Stimulated activated CD8-positive, alpha-beta memory T cell treated with anti-CD3 and anti-CD28 coated beads, Interleukin-15, amount 100 ng/mL, for 4 hours (primary cell): ENCODE data around the gene NQO2.
A peak's percentile ranks its signal among the peaks of the same experiment; 100 is the strongest.

Experiments used
- DNase-seq, 2 donors: peaks; one replicate each; pipeline ENCODE4 v3.0.0-alpha.2; 2020; ENCODE audit warnings: low read depth in 2 of 2

NQO2 gene, protein sequence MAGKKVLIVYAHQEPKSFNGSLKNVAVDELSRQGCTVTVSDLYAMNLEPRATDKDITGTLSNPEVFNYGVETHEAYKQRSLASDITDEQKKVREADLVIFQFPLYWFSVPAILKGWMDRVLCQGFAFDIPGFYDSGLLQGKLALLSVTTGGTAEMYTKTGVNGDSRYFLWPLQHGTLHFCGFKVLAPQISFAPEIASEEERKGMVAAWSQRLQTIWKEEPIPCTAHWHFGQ

DNA sequence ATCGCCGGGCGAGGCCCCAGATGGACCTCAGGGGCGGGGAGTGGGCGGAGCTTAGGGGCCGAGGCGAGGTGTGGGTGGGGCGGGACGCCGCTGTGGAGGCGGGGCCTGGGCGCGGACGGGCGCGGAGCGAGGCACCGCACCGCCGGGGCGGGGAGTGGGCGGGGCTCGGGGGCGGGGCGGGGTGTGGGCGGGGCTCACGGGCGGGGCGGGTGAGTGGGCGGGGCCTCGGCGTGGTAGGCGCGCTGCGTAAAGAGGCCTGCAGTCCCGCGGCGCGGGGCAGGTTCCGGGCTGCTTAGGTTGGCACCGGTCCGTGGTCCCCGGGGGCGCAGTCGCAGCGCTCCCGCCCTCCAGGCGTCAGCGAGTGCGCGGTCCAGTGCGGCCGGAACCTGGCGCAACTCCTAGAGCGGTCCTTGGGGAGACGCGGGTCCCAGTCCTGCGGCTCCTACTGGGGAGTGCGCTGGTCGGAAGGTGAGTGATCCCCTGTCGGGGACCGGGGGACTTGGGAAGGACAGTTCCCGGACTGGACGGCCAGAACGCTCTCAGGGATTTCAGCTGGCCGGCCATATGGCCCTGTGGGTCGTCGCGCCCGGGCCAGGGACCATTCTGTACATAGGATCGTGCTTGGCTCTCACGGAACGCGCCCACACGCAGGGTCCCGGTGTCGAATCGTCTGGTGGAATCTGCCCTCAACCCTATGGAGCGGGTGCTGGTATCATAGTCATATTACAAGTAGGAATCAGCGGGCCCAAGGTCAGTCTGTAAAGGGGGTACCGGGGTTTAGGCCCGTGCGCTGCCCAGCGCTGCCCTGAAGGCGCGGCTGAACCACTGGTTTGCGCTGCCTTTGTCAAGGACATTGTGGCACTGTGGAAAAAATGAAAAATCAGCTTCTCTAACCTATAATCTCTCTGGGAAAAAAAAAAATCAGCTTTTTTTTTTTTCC, at the start of gene NQO2:
TSS of gene NQO2 (plus strand) at position 277 of the 940 bp plus-strand sequence. CDS start 6,659 bp downstream, outside the sequence.
- DNase-seq, result peak; percentile 74 to 86

DNA sequence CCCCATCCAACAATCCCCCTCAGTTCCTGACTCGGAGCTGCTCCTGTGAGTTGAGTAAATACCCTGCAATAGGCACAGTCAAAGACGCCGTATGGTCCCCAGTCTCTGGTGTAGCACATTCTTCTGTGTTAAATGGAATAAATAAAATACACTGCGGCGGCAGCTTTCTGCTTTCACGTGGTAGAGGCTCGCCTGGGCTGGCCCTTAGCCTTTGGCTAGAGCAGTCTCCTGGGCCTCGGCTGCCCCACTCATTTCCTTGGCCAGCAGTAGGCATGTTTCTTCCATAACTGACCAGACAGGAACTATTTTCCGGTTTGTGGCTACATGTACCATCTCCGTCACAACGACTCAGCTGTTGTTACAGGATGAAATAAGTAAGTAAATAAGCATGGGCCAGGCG, 49.0 kb upstream of the NQO2 start:
- no peak for DNase-seq

DNA sequence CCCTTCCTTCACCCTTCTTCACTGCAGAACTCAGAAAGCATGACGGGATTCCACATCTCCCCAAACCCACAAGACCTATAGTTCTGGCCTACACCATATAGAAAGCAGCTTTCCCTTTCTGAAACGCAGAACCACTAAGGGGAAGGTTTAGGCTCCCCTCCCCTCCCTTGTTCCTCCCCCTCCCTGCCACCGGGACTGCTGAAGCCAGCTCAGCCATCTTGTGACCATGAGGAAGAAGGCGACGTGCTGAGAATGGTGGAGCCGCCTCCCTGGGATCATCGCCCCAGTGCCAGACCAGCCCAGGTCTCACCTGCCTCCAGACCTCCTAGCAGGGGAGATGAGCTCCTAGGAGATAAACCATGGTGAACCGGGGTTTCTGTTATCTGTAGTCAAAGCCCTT, 48.0 kb upstream of the NQO2 start:
- DNase-seq, result no peak

DNA sequence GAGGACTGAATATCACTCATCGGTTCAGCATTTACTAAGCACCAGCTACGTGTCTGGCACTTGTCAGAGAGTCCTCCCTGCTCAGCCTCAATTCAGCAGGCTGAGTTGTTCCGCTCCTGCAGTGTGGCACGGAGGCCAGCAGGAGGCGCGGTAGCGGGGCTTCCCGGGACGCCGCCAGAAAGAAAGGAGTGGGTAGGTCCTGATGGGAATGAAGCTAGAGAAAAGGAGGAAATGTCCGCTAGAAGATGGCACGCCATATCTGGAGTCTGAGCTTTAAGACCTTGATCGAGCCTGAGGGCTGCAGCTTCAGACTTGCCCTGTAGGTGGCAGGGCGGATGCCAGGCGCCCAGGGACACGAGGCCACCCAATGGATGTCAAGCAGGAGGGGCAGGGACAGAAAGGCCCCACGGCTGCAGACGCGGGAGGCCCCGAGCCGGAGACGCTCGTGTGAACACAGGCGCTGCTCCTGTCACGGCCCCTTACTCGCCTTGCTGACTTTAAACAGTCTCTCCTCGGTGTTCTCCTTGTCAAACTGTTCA, 47.1 kb upstream of the NQO2 start:
- DNase-seq, result peak in 1 of 2 donors; percentile 27

DNA sequence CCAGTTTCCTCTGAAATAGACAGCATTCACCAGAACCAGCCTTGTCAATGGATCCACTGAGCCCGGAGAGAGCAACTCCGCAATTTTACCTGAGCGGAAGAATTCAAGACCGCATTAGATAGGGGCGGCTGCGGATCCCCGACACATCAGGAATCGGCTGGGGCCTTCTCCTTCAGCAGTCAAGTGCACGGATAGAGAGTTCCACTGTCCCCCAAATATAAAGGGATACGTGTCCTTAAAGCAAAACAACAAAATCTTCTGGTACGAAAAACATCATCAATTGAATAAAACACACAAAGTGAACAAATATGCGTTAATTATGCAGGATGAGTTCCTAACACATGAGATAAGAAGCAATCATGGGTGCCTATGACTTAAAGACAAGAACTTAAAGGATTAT, 46.6 kb upstream of the NQO2 start:
- DNase-seq, result no peak

DNA sequence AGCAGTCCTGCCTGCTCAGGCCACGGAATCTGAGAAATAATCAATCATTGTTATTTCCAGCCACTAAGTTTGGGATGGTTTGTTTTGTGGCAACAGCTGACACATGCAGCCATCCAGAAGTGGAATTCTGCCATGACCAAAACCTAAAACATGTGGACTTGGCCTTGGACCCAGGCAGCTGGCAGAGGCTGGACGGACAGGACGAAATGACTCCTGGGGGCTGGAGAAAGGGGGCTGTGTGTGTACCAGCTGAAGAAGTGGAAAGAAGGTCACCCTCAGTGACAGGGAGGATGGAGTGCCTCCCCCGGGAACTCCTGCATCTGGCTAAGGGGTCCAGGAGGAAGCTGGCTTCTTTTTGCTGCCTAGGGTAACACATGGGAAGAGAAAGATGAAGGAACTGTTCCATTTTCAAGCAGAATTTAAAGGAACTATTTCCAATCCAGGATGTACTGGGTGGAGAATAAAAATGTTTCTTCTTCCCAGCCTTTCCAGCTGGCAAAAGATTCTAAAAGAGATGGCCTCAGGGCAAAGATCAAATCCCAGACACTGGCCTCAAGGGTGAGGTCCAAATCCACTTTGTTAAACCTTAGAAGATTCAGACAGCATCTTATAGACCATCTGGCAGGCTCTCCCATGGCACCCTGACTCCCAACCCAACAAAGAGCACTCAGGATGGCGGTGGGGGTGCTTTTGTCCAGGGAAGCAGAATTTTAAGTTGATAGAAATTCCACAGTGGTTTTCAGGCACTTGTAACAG, 42.6 kb upstream of the NQO2 start:
- DNase-seq, result no peak

DNA sequence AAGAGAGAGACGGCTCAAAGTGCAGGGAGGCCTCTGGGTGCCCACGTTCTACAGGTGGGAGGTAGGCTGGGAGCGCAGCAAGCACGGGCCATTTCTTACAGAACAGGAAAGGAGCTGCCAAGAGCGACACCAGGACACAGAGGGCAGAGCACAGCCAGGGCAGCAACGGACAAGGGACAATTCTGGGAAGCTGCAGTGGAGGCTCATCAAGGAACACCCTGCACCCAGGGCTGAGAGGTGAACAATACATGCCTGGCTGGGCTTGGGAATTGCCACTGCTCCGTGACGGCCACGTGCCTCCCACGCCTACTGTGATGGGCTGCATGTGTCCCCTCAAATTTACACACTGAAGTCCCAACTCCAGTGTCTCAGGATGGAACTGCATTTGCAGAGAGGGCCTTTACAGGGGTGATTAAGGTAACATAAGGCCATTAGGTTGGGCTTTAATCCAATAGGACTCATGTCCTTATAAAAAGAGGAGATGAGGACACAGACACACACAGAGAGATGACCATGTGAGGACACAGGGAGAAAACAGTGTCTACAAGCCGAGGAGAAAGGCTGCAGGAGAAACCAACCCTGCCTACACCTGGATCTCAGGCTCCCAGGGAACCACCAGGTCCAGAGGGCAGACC, 41.9 kb upstream of the NQO2 start:
- DNase-seq, result no peak

DNA sequence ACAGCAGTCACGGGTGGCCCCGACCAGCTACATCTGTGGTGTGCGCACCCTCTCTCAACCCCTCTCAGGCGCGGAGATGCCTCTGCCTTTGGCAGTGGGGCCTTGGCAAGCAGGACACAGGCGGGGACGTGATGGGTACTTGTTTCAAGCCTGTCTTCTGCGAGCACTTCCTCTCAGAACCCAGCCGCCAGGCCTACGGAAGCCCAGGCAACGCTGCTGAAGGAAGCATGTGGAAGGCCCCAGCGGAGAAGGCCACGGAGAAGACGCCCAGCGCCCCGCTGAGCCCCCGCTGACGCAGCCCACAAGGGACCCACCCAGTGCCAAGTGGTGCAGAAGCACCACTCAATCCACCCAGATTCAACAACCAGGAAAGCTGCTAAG, 41.4 kb upstream of the NQO2 start:
- no peak for DNase-seq

DNA sequence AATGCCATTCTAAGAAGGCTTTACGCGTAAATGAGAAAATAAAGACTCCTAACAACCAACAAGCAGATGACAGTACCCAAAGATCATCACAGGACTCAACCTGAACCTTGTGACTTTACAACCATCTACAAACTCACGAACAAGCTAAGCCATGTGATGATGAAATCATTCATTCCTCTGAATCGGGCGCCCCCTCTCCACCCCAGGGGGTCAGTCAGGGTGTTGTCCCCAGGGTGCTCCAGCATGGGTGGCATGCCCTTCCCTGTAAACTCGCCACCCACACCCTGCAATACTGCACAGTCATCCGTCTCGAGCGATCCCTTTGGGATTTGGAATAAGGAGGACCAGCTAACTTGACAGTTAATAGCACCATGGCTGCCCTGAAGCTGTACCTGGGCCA, 40.9 kb upstream of the NQO2 start:
- no peak for DNase-seq

DNA sequence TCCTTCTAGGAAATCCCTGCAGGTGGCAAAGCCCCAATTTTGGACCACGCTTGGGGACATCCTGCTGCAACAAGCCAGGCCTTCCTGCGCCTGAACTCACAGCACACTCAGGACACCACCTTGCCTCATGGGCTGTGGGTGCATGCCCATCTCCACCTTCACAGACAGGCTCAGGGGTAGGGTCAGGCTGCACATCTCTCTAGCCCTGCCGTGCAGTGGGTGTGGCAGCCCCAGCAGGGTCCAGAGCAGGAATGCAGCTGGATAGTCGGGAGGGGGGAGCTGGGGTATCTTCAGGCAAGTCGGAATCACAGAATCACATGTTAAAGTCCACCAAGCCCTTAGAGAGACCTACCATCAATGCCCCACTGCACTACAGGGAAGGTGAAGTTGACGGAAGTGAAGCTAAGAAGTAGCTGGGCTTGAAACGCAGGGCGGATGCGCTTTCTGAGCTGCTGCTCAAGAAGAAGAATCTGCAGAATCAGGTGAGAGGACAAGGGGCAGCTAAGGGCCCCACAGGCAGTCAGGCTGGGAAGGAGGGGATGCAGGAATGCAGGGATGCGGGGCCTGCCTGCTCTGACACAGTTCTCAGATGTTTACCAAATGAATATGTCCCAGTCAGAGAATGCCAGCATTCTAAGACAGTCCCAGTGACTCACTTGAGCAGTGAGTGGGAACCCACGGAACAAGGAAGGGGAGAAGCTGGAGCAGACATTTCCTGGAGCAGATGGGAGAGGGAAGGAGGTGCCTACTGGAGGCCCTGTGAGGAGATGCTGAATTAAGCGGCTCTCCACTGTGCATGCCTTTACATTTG, 39.6 kb upstream of the NQO2 start:
- no peak for DNase-seq

DNA sequence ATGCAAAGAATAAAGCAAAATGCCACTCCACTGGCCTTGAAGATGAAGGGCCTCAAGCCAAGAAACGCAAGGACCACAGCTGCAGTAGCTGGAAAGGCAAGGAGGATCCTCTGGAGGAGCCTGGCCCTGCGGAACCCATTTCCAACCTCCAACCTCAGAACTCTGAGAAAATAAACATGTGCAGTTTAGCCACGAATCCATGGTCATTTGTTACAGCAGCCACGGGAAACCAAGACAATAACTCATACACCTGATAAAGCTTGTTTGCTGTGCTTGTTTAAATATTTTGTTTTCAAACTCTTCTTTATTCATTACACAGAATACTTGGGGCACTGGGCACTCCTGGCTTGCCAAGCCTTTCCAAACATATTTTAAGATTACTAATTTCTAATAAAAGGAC, 38.8 kb upstream of the NQO2 start:
- no peak for DNase-seq

DNA sequence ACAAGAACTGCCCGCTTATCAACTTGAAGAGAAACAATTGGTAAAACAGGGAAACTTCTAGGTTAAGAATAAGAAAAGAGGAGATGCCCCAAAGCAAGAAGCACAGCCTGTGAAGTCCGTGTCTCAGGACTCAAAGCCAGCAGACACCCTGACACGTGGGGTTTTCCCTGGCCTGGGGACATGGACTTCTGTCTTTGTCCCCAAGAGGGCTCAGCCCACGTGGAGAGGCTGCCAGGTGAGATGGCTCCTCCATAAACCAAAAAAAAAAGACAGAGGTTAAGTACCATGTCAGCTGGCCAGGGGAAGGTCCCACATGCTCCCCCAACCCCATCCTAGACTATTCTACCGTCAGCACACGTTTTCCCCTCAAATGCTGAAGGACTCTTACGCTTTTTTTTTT, 38.2 kb upstream of the NQO2 start:
- no peak for DNase-seq

DNA sequence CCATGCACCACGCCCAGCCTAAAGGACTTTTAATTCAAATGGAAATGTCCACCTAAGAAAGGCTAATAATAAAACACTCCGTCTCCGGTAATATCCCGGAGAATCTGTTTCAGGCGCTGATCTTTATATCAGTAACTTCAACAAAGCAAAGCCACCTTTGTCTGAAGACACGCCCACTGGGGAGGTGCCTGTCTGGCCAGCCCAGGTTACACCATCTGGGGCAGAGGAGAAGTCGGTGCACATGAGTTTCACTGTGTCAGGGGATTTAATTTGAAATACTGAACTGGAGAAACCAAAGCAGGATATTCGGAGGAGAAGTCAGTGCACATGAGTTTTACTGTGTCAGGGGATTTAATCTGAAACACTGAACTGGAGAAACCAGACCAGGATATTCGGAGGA, 37.7 kb upstream of the NQO2 start:
- DNase-seq, result no peak

DNA sequence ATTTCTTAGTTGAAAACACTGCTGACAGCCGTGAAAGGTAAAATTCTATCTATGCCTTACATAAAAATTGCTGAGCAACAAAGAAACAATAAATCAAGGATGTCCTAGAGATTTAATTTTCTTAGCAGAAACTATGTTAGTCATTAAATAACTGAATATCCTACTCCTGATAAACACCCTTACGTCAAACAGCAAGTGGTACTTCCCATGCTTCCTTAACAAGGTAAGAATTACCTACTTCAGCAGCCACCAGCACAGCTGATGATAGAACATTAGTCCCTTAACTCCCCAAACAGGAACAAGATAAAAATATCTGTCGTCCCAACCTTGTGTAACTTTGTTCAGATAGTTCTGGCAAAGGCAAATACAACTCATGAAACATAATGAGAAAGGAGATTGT, 37.1 kb upstream of the NQO2 start:
- DNase-seq, result no peak

DNA sequence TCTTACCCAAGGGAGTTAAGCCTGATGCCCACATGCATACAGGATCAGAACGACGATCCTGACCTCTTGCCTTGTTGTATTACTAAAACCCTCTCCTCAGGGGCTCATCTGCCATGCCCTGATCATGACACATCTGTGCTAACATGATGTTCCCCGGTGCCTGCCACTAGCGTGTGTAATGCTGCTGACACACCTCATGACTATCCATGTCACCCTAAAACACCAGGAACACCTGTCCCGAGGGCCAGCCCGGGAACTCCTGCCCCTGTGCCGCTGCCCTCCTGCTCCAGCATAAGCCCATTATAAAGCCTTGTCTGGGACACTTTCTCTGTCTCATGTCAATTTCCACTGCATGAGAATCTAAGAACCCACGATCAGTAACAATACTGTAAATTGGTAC, 35.9 kb upstream of the NQO2 start:
- DNase-seq, result no peak

DNA sequence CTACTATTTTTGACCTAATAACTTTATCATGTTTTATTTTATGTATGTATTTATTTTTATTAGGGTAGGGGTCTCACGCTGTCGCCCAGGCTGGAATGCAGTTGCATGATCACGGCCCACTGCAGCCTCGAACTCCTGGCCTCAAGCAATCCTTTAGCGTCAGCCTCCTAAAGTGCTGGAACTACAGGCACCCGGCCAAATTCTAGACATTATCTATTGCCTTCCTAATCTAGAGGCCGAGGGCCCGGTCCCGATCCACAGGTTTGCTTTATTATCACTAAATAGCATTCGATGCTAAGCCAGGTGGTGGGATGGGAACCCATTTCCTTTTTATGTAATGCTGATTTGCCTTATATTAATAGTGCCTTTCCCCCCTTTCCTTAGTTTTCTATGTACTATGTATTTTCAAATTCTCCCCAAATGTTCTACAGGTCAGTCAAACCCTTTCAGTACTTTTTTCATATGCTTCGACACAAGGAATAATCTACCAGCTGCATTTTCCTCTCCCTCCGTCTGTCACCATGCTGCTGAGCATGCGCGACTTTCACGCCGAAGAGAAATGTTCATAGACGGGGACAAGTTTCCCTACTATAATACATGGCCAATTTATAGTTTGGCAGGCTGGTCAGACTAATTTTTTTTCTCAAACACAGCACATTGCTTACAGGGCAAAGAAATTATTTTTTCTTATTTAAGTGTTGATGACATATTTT, 34.7 kb upstream of the NQO2 start:
- no peak for DNase-seq

DNA sequence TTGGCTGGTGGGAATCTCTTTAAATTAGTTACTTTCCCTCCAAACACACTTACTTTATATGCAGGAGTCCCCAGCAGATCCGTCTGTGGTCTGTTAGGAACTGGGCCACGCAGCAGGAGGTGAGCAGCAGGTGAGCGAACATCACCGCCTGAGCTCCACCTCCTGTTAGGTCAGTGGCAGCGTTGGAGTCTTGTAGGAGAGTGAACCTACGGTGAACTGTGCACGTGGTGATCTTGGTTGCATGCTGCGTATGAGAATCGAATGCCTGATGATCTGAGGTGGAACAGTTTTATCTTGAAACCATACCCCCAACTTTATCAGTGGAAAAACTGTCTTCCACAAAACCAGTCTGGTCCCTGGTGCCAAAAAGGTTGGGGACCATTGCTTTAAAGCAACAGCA, 33.3 kb upstream of the NQO2 start:
- no peak for DNase-seq

DNA sequence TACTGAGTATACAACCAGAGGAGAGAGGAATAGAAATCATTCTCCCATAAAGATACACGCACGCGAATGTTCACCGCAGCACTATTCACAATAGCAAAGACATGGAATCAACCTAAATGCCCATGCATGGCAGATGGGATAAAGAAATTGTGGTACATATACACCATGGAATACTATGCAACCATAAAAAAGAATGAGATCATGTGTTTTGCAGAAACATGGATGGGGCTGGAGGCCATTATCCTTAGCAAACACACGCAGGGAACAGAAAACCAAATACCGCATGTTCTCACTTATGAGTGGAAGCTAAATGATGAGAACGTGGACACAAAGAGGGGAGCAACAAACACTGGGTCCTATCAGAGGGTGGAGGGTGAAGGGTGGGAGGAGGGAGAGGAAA, 31.8 kb upstream of the NQO2 start:
- no peak for DNase-seq

DNA sequence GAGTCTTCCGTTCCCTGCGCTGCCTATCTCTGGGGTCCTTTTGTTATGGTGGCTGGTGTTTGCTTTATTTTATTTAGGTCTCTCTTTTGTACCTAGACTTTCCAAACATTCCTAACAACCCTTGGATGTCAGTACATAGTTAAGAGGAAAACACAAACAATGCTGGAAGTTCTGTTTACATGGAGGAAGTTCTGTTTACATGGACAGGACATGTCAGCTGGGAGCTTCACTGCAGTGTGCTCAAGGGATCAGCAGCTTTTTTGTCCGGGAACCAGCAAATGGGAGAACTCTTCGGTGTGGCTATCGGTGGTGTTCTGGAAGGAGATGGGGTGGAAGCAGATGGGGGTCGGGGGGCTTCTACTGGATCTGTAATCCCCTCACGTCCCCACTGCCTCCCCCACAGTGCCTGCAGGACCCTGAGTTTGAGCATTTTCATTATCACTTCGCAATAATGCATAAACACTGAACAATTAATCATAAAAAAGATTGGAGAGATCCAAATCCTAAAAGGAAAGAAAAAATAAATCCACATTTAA, 31.0 kb upstream of the NQO2 start:
- DNase-seq, result no peak

DNA sequence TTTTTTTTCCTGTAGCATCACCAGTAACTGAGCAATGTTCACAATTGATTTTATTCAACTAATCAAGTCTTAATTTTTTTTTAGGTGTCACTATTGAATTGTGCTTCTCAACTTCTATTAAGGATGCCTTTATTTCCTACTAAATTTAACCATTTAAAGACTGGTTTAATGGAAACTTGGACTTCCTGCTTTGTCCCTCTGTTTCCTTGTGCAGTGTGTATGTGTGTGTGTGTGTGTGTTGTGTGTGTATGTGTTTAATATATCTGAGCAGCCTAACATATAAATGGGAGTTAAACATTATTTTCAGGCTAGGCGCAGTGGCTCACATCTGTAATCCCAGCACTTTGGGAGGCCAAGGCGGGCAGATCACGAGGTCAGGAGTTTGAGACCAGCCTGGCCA, 30.1 kb upstream of the NQO2 start:
- no peak for DNase-seq
